BE2C (cell line): ENCODE measurements around the gene NKX2-3.

ENCODE experiments used
- DNase-seq: peaks from one replicate; pipeline ENCODE4 v3.0.0-alpha.2; 2020
- H3K27me3 ChIP-seq: fragments of 250-450 bp; sonication (Bioruptor Pico); 2 replicates; pipeline ENCODE4 v1.5.1; 2020; ENCODE audit warnings: mild to moderate bottlenecking
- H3K36me3 ChIP-seq: fragments of 250-450 bp; sonication (Bioruptor Pico); 2 replicates; pipeline ENCODE4 v1.5.1; 2020; ENCODE audit warnings: mild to moderate bottlenecking
- H3K4me1 ChIP-seq: fragments of 250-450 bp; sonication (Bioruptor Pico); 2 replicates; pipeline ENCODE4 v1.5.1; 2020
- H3K4me3 ChIP-seq: 2 replicates; pipeline ENCODE4 v1.5.1; 2011; ENCODE audit warnings: low read depth, low read length
- H3K9me3 ChIP-seq: fragments of 250-450 bp; sonication (Bioruptor Pico); 2 replicates; pipeline ENCODE4 v1.5.1; 2020
- TF ChIP-seq, protein P1 (sequence below): IDR thresholded peaks from 2 replicates; pipeline ENCODE4 v1.5.1; 2012; ENCODE audit warnings: mild to moderate bottlenecking, low read depth, low read length

NKX2-3 gene

DNA sequence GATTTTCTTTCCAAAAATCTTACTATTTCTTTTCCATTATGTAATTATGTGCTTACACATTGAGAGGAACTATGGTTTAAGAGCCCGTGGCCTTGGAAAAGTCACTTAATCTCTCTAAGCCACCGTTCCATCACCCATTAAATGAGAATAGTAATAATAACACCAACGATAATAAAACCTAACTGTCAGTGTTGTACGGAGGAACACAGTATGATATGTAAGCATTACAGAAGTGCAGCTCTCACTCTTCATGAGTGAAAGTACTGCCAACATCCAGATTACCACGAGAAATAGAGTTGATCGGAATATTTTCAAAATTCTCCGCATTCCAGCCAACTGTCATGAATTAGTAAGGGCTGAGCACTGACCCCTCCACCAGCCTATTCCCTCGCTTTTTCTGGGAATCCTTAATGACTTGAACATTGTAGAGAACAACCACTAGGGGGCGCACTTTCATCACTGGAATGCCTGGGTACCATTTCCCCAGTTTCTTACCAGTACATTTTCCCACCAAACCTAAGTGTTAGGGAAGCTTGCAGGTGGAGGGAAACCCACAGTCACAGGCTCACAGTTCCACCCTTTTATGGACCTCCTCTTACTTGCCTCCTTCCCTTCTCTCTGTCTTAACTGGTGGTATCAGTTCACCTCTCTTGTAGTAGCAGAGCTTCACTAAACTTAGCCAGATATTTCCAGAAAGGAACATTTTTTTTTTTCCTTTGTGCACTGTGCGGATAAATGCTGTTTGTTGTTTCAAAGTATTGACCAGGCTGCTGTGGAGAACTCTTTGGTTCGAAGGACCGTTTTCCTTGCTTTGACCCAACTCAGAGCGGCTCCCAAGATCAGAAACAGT is 27.8 kb downstream of the NKX2-3 start:
- peak; percentile 65 for DNase-seq
- no peaks in the 10 kb centered on the region for H3K9me3 ChIP-seq
- H3K4me1 ChIP-seq = no peaks in the 10 kb centered on the region
- no peak overlapping the region for H3K4me3 ChIP-seq
- H3K36me3 ChIP-seq = no peaks in the 10 kb centered on the region
- peaks cover 18% of the 10 kb centered on the region for H3K27me3 ChIP-seq
- TF ChIP-seq, protein P1, sequence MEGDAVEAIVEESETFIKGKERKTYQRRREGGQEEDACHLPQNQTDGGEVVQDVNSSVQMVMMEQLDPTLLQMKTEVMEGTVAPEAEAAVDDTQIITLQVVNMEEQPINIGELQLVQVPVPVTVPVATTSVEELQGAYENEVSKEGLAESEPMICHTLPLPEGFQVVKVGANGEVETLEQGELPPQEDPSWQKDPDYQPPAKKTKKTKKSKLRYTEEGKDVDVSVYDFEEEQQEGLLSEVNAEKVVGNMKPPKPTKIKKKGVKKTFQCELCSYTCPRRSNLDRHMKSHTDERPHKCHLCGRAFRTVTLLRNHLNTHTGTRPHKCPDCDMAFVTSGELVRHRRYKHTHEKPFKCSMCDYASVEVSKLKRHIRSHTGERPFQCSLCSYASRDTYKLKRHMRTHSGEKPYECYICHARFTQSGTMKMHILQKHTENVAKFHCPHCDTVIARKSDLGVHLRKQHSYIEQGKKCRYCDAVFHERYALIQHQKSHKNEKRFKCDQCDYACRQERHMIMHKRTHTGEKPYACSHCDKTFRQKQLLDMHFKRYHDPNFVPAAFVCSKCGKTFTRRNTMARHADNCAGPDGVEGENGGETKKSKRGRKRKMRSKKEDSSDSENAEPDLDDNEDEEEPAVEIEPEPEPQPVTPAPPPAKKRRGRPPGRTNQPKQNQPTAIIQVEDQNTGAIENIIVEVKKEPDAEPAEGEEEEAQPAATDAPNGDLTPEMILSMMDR = peak; percentile 81

GRCh38 chr10:99562631-99563030 is 29.9 kb downstream of the NKX2-3 start:
- DNase-seq = no peak
- Histone ChIP-seq H3K27me3 (peaks cover 10% of the 10 kb centered on the region), H3K4me1 (no peaks in the 10 kb centered on the region), H3K4me3 (no peak overlapping the region), H3K36me3 (no peaks in the 10 kb centered on the region), H3K9me3 (no peaks in the 10 kb centered on the region)
- TF ChIP-seq, protein P1 = no peak

GRCh38 chr10:99564361-99564760 is 31.6 kb downstream of the NKX2-3 start:
- Histone ChIP-seq H3K9me3 (no peaks in the 10 kb centered on the region), H3K36me3 (no peaks in the 10 kb centered on the region), H3K4me3 (no peak overlapping the region), H3K4me1 (no peaks in the 10 kb centered on the region), H3K27me3 (peaks cover 5% of the 10 kb centered on the region; the same call in 1 of the 2 replicates)
- DNase-seq = no peak
- TF ChIP-seq, protein P1 = no peak

DNA sequence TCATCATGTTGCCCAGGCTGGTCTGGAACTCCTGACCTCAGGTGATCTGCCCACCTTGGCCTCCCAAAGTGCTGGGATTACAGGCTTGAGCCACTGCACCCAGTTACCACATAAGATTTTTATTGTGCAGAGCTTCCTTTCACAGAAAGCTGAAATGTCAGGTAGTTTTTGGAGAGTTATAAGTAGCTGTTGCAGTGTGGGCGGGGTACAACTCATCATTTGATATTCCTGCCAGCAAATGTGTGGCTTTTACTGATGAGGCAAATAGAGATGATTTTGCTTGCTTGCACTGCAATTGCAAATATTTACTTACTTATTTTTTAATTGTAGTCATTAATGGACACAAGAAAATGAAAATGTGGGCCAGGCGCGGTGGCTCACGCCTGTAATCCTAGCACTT is 32.4 kb downstream of the NKX2-3 start:
- no peaks in the 10 kb centered on the region for H3K4me1 ChIP-seq
- no peak for DNase-seq

GRCh38 chr10:99569253-99569939 is 36.7 kb downstream of the NKX2-3 start:
- TF ChIP-seq, protein P1 = no peak

More for the DNA sequence above, 32.4 kb downstream of the NKX2-3 start:
- Histone ChIP-seq H3K36me3 (no peaks in the 10 kb centered on the region), H3K9me3 (no peaks in the 10 kb centered on the region), H3K4me3 (no peak overlapping the region), H3K27me3 (peaks cover 2% of the 10 kb centered on the region; the same call in 1 of the 2 replicates)
- TF ChIP-seq, protein P1 = no peak

DNA sequence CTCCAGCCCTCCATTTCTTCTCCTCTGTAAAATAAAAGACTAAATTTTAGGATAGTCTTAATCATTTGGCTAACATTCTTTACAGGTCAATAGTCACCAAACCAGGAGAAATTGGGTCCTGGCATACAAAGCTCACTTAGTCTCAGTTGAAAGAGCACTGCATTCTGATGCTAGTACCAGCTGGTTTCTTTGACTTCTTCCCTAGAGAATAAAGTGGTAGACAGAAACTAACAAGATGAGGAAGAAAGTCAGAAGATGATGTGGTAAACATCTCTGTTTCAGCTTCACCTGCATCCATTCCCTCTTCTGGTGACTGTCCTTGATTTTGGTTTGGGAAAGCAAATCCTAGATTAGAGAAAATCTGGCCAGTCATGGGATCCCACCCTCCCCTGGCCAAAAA is 37.2 kb downstream of the NKX2-3 start:
- Histone ChIP-seq H3K36me3 (no peaks in the 10 kb centered on the region), H3K4me3 (no peak overlapping the region), H3K9me3 (no peaks in the 10 kb centered on the region), H3K4me1 (no peaks in the 10 kb centered on the region), H3K27me3 (peaks cover 15% of the 10 kb centered on the region)
- TF ChIP-seq, protein P1 = no peak
- DNase-seq = no peak

More at GRCh38 chr10:99569253-99569939, 36.7 kb downstream of the NKX2-3 start:
- H3K9me3 ChIP-seq = no peaks in the 10 kb centered on the region
- peaks cover 9% of the 10 kb centered on the region for H3K27me3 ChIP-seq
- DNase-seq = no peak
- H3K4me1 ChIP-seq = no peaks in the 10 kb centered on the region
- no peaks in the 10 kb centered on the region for H3K36me3 ChIP-seq
- no peak overlapping the region for H3K4me3 ChIP-seq
